HCT116 (cell line): Measurements from ENCODE around the gene FRG1. TPM values are rescaled to one million over a fixed set of nuclear protein-coding genes. Genes with fewer than 3 reads are reported as not detected.
"Not testable (repeated sequence)": the region's sequence is repeated elsewhere in the genome, so short reads cannot be mapped to it uniquely, and the experiment has no call there.

Experiments
- ATAC-seq: fragments of 200-7000 bp; cut with Tn5 transposase; 2 replicates; pipeline ENCODE4 v1.9.1; 2020; ENCODE audit warnings: mild to moderate bottlenecking, moderate library complexity
- BruUV-seq: library from RNA; stranded (reverse); fragments of 400-500 nt; replicated peaks from 2 replicates; lab custom pipeline; 2021; lab: Mats Ljungman, UMichigan
- CTCF ChIA-PET: fragments of 300-600 bp; sonication (Branson Sonifier 250); formaldehyde crosslinking; loops from one replicate; lab custom pipeline; 2021; ENCODE audit warnings: antibody characterized with exemption; lab: Charles Lee
- POLR2A ChIA-PET: fragments of 300-600, 350-600 bp; sonication (Branson Sonifier 250); formaldehyde crosslinking; loops from one replicate; lab custom pipeline; 2021; ENCODE audit warnings: antibody characterized with exemption; lab: Charles Lee
- RAD21 ChIA-PET, 2 experiments: fragments of 300-600 bp; sonication (Branson Sonifier 250); formaldehyde crosslinking; loops; one replicate each; lab custom pipeline; 2023; ENCODE audit warnings: low total read pairs in 2 of 2; ENCODE audit not compliant: uncharacterized antibody in 2 of 2, unreplicated experiment in 2 of 2, low non-redundant PET in 1 of 2; lab: Charles Lee
- DNase-seq: peaks from one replicate; pipeline ENCODE4 v3.0.0-alpha.2; 2010; ENCODE audit warnings: low read depth, low spot score
- H2AFZ ChIP-seq: fragments of 200-600 bp; shearing (Covaris generic), sonication (generic); 2 replicates; pipeline ENCODE4 v1.6.1; 2017; ENCODE audit warnings: low read depth, mixed run types, mixed read lengths, antibody characterized with exemption, low read length; ENCODE audit not compliant: poor library complexity, severe bottlenecking
- H3K27ac ChIP-seq: 2 replicates; pipeline ENCODE4 v1.5.1; 2012; ENCODE audit warnings: low read depth, low read length
- H3K27me3 ChIP-seq: fragments of 200-600 bp; sonication (generic); 2 replicates; pipeline ENCODE4 v1.6.1; 2016; ENCODE audit warnings: mixed run types, low read length, mixed read lengths; ENCODE audit not compliant: insufficient read depth
- H3K36me3 ChIP-seq, 2 experiments: fragments of 200-500 bp in 1 of 2; fragments of 200-600 bp in 1 of 2; sonication (Bioruptor generic) in 1 of 2; sonication (generic) in 1 of 2; 2 replicates each; pipeline versions ENCODE4 v1.5.1 to v1.6.1; 2014 to 2016; ENCODE audit warnings: low read length in 2 of 2, inconsistent platforms in 1 of 2, mixed read lengths in 1 of 2, mixed run types in 1 of 2; ENCODE audit not compliant: insufficient read depth in 2 of 2, control insufficient read depth in 1 of 2
- H3K4me1 ChIP-seq, 2 experiments: fragments of 200-600 bp in 1 of 2; sonication (generic) in 1 of 2; 2 replicates each; pipeline versions ENCODE4 v1.5.1 to v1.6.1; 2012 to 2017; ENCODE audit warnings: low read length in 2 of 2, inconsistent platforms in 1 of 2, mild to moderate bottlenecking in 1 of 2, mixed read lengths in 1 of 2, mixed run types in 1 of 2, moderate library complexity in 1 of 2; ENCODE audit not compliant: insufficient read depth in 2 of 2, control insufficient read depth in 1 of 2
- H3K4me2 ChIP-seq: fragments of 200-600 bp; sonication (generic); 2 replicates; pipeline ENCODE4 v1.6.1; 2017; ENCODE audit warnings: mixed run types, low read length, mixed read lengths
- H3K4me3 ChIP-seq, 2 experiments: fragments of 200-600 bp in 1 of 2; sonication (generic) in 1 of 2; replicated peaks in 1 of 2; 2 replicates each; pipeline ENCODE4 v1.5.1; 2011 to 2016; ENCODE audit warnings: low read length in 2 of 2, control low read depth in 1 of 2, low read depth in 1 of 2, mild to moderate bottlenecking in 1 of 2, mixed read lengths in 1 of 2, mixed run types in 1 of 2
- H3K79me2 ChIP-seq: fragments of 200-600 bp; sonication (generic); 2 replicates; pipeline ENCODE4 v1.6.1; 2017; ENCODE audit warnings: mild to moderate bottlenecking, mixed run types, low read length, moderate library complexity, mixed read lengths; ENCODE audit not compliant: insufficient read depth
- H3K9ac ChIP-seq: fragments of 200-600 bp; sonication (generic); 2 replicates; pipeline ENCODE4 v1.6.1; 2016; ENCODE audit warnings: low read length, mixed read lengths
- H3K9me2 ChIP-seq: fragments of 200-600 bp; sonication (generic), shearing (Covaris generic); 2 replicates; pipeline ENCODE4 v1.6.1; 2017; ENCODE audit warnings: mixed run types, mild to moderate bottlenecking, moderate library complexity; ENCODE audit not compliant: insufficient read depth
- H3K9me3 ChIP-seq, 2 experiments: fragments of 200-500 bp in 1 of 2; fragments of 200-600 bp in 1 of 2; sonication (Bioruptor generic) in 1 of 2; sonication (generic) in 1 of 2; 2 replicates each; pipeline ENCODE4 v1.6.1; 2014 to 2017; ENCODE audit warnings: low read length in 2 of 2, mixed read lengths in 2 of 2, inconsistent platforms in 1 of 2, low read depth in 1 of 2, mild to moderate bottlenecking in 1 of 2, mixed run types in 1 of 2, moderate library complexity in 1 of 2; ENCODE audit not compliant: control insufficient read depth in 1 of 2, insufficient read depth in 1 of 2
- H4K20me1 ChIP-seq: fragments of 200-600 bp; sonication (generic), shearing (Covaris generic); 2 replicates; pipeline ENCODE4 v1.6.1; 2017; ENCODE audit warnings: mixed run types, mild to moderate bottlenecking, moderate library complexity; ENCODE audit not compliant: insufficient read depth
- CEBPB ChIP-seq: IDR thresholded peaks from 2 replicates; pipeline ENCODE4 v1.6.1; 2012; ENCODE audit warnings: low read depth
- EZH2 ChIP-seq: fragments of 200-600 bp; sonication (generic); IDR thresholded peaks from 2 replicates; pipeline ENCODE4 v1.6.1; 2017; ENCODE audit warnings: antibody characterized with exemption, mixed run types
- EZH2phosphoT487 ChIP-seq: fragments of 200-600 bp; IDR thresholded peaks from 2 replicates; pipeline ENCODE4 v1.6.1; 2018; ENCODE audit warnings: antibody characterized with exemption, borderline replicate concordance
- JUND ChIP-seq: IDR thresholded peaks from 2 replicates; pipeline ENCODE4 v1.6.1; 2012
- POLR2A ChIP-seq: IDR thresholded peaks from 2 replicates; pipeline ENCODE4 v1.7.0; 2011; ENCODE audit warnings: borderline replicate concordance; ENCODE audit not compliant: insufficient read depth, insufficient read length; ENCODE audit errors: extremely low read depth
- POLR2AphosphoS5 ChIP-seq: IDR thresholded peaks from 2 replicates; pipeline ENCODE4 v1.6.1; 2011; ENCODE audit warnings: mild to moderate bottlenecking, low read depth, low read length, moderate library complexity
- RAD21 ChIP-seq: IDR thresholded peaks from 2 replicates; pipeline ENCODE4 v1.6.1; 2012; ENCODE audit warnings: low read depth, mild to moderate bottlenecking
- REST ChIP-seq: IDR thresholded peaks from 2 replicates; pipeline ENCODE4 v1.6.1; 2012; ENCODE audit warnings: low read depth
- SP1 ChIP-seq: IDR thresholded peaks from 2 replicates; pipeline ENCODE4 v1.6.1; 2012; ENCODE audit warnings: low read depth
- SRF ChIP-seq: IDR thresholded peaks from 2 replicates; pipeline ENCODE4 v1.6.1; 2012; ENCODE audit warnings: low read depth
- TCF7L2 ChIP-seq: IDR thresholded peaks from 2 replicates; pipeline ENCODE4 v1.7.0; 2011; ENCODE audit warnings: borderline replicate concordance, inconsistent platforms; ENCODE audit not compliant: insufficient read depth, insufficient read length; ENCODE audit errors: extremely low read depth
- YY1 ChIP-seq: IDR thresholded peaks from 2 replicates; pipeline ENCODE4 v1.6.1; 2011; ENCODE audit warnings: low read length, low read depth, moderate library complexity, mild to moderate bottlenecking; ENCODE audit not compliant: insufficient replicate concordance; ENCODE audit errors: extremely low read depth
- ZFX ChIP-seq: fragments of 450-650 bp; IDR thresholded peaks from 2 replicates; pipeline ENCODE4 v1.6.1; 2017
- ZNF274 ChIP-seq: fragments of 200-500 bp; sonication (Bioruptor generic); IDR thresholded peaks from 2 replicates; pipeline ENCODE4 v1.6.1; 2014; ENCODE audit warnings: mild to moderate bottlenecking, low read depth, low read length, inconsistent platforms
- intact Hi-C: fragments of 100-400 bp; cut with micrococcal nuclease; formaldehyde crosslinking; loops from 2 replicates; pipeline ENCODE4 v1.10.0; 2022
- total RNA-seq: library from RNA; stranded (reverse); gene quantifications from one replicate; pipeline ENCODE4 v1.2.1, GENCODE V29; 2021; ENCODE audit not compliant: unreplicated experiment
- TF ChIP-seq, protein P1 (sequence below), 3 experiments: fragments of 200-600 bp in 1 of 3; sonication (generic) in 1 of 3; IDR thresholded peaks in 2 of 3; conservative IDR thresholded peaks in 1 of 3; 2 replicates each; pipeline ENCODE4 v1.5.1; 2012 to 2017; ENCODE audit warnings: low read depth in 2 of 3, low read length in 2 of 3, antibody characterized with exemption in 1 of 3, borderline replicate concordance in 1 of 3, control low read depth in 1 of 3, mild to moderate bottlenecking in 1 of 3, mixed read lengths in 1 of 3, mixed run types in 1 of 3, moderate library complexity in 1 of 3; ENCODE audit not compliant: insufficient read depth in 1 of 3

Gene FRG1
- total RNA-seq, 1 experiment from 2014 or later = 44.5 TPM

DNA sequence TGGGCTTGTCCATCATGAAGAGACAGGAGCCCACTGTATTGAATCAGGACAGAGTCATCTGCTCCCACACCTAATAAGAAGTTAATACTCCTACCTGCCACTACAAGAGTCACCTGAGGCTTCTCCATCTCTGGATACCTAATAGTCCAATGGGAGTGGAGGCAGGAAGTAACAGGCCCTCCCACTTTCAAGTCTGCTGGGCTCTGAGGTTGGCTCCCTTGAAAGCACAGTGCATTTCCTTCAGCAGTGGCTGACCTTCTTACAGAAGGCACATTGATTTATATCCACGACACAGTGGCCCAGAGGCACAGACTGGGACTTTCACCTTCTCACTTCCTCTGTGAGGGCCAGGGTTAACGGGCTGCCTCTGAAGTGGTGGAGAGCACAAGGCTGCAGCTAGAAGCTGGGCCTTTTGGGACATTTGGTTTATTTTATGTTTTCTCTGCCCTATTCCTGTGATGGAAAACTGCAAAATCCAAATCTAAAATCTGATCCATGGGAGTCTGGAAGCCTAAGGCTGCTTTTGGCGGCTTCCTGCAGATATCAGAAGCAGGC, 48.3 kb downstream of the FRG1 start:
- Histone ChIP-seq H3K4me2 (no peak overlapping the region), H3K4me1 (no peaks in the 10 kb centered on the region), H4K20me1 (no peaks in the 10 kb centered on the region), H2AFZ (no peak overlapping the region), H3K27ac (no peak overlapping the region), H3K4me3 (no peak overlapping the region), H3K27me3 (no peaks in the 10 kb centered on the region), H3K36me3 (no peaks in the 10 kb centered on the region), H3K9me2 (no peaks in the 10 kb centered on the region), H3K9me3 (no peaks in the 10 kb centered on the region), H3K9ac (no peak overlapping the region), H3K79me2 (no peaks in the 10 kb centered on the region)
- ChIA-PET RAD21 (no interaction called here), POLR2A (no interaction called here), CTCF (no interaction called here)
- ATAC-seq = peak; percentile 72
- intact Hi-C loops = no loop called here
- DNase-seq = no peak
- TF ChIP-seq, protein P1, sequence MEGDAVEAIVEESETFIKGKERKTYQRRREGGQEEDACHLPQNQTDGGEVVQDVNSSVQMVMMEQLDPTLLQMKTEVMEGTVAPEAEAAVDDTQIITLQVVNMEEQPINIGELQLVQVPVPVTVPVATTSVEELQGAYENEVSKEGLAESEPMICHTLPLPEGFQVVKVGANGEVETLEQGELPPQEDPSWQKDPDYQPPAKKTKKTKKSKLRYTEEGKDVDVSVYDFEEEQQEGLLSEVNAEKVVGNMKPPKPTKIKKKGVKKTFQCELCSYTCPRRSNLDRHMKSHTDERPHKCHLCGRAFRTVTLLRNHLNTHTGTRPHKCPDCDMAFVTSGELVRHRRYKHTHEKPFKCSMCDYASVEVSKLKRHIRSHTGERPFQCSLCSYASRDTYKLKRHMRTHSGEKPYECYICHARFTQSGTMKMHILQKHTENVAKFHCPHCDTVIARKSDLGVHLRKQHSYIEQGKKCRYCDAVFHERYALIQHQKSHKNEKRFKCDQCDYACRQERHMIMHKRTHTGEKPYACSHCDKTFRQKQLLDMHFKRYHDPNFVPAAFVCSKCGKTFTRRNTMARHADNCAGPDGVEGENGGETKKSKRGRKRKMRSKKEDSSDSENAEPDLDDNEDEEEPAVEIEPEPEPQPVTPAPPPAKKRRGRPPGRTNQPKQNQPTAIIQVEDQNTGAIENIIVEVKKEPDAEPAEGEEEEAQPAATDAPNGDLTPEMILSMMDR (IDR thresholded peaks at IDR 0.05 in 2 of 3, conservative IDR thresholded peaks at IDR 0.05 in 1 of 3; ENCODE audit: borderline replicate concordance in 1 of 3, insufficient read depth in 1 of 3, low read depth in 2 of 3, low read length in 2 of 3) = no peak
- TF ChIP-seq ZFX (no peak), ZNF274 (no peak), EZH2 (no peak), TCF7L2 (no peak), REST (no peak), CEBPB (no peak), YY1 (no peak), JUND (no peak), SRF (no peak), EZH2phosphoT487 (no peak), POLR2AphosphoS5 (no peak), POLR2A (no peak), SP1 (no peak), RAD21 (no peak)
- BruUV-seq = no TSS peak

GRCh38 chr4:189989941-189990340, 49.3 kb downstream of the FRG1 start:
- POLR2A ChIA-PET, ATAC-seq, H4K20me1 ChIP-seq, H3K4me2 ChIP-seq, H3K79me2 ChIP-seq, H3K9ac ChIP-seq, H3K27me3 ChIP-seq, H3K4me3 ChIP-seq, CTCF ChIA-PET, H3K36me3 ChIP-seq, H3K27ac ChIP-seq, BruUV-seq, RAD21 ChIA-PET, H3K4me1 ChIP-seq, H2AFZ ChIP-seq, DNase-seq, intact Hi-C loops, H3K9me2 ChIP-seq, H3K9me3 ChIP-seq: not testable (repeated sequence)
